HEK293 (cell line): ENCODE results near the gene BPI.

Experiments
- CTCF ChIA-PET: fragments of 350-600 bp; formaldehyde crosslinking; extraction: SDS; loops from one replicate; lab custom pipeline; 2021; ENCODE audit warnings: antibody characterized with exemption; lab: Yijun Ruan, JAX
- POLR2A ChIA-PET: fragments of 300-600 bp; formaldehyde crosslinking; extraction: SDS; loops from one replicate; lab custom pipeline; 2020; ENCODE audit warnings: antibody characterized with exemption, inconsistent platforms; lab: Yijun Ruan, JAX
- H3K27ac ChIP-seq: fragments of 200-500 bp; sonication (Bioruptor generic); 2 replicates; pipeline ENCODE4 v1.5.1; 2014; ENCODE audit warnings: low read depth, low read length, control low read depth, inconsistent platforms; ENCODE audit errors: extremely low read depth
- H3K36me3 ChIP-seq, 2 experiments: fragments of 200-500 bp in 1 of 2; sonication (Bioruptor generic) in 1 of 2; 1 replicate in 1 of 2; 2 replicates in 1 of 2; pipeline ENCODE4 v1.5.1; 2014 to 2017; ENCODE audit warnings: inconsistent platforms in 2 of 2, low read length in 2 of 2; ENCODE audit not compliant: control insufficient read depth in 2 of 2, insufficient read depth in 1 of 2
- H3K4me1 ChIP-seq: fragments of 200-500 bp; sonication (Bioruptor generic); 2 replicates; pipeline ENCODE4 v1.5.1; 2014; ENCODE audit warnings: mild to moderate bottlenecking, low read length, inconsistent platforms; ENCODE audit not compliant: control insufficient read depth, insufficient read depth
- H3K4me3 ChIP-seq: 2 replicates; pipeline ENCODE4 v1.5.1; 2011; ENCODE audit warnings: low read depth, mild to moderate bottlenecking, control low read depth, low read length, moderate library complexity
- H3K9me3 ChIP-seq: fragments of 200-500 bp; sonication (Bioruptor generic); 2 replicates; pipeline ENCODE4 v1.5.1; 2014; ENCODE audit warnings: low read depth, low read length, inconsistent platforms; ENCODE audit not compliant: control insufficient read depth, insufficient read depth
- GLIS1 ChIP-seq: fragments of 450-650 bp; formaldehyde crosslinking; IDR thresholded peaks from 2 replicates; pipeline ENCODE4 v1.5.1; 2016; ENCODE audit warnings: missing biosample characterization, missing genetic modification characterization
- KLF1 ChIP-seq: fragments of 450-650 bp; formaldehyde crosslinking; IDR thresholded peaks from 2 replicates; pipeline ENCODE4 v1.5.1; 2016; ENCODE audit warnings: missing biosample characterization, missing genetic modification characterization
- PATZ1 ChIP-seq: fragments of 450-650 bp; formaldehyde crosslinking; IDR thresholded peaks from 2 replicates; pipeline ENCODE4 v1.5.1; 2016; ENCODE audit warnings: missing biosample characterization, missing genetic modification characterization
- PRDM1 ChIP-seq: fragments of 450-650 bp; formaldehyde crosslinking; IDR thresholded peaks from 2 replicates; pipeline ENCODE4; 2016; ENCODE audit warnings: missing biosample characterization, missing genetic modification characterization
- SP2 ChIP-seq: fragments of 450-650 bp; formaldehyde crosslinking; IDR thresholded peaks from 2 replicates; pipeline ENCODE4 v1.5.1; 2016; ENCODE audit warnings: missing biosample characterization, missing genetic modification characterization
- ZBTB10 ChIP-seq: fragments of 450-650 bp; formaldehyde crosslinking; IDR thresholded peaks from 2 replicates; pipeline ENCODE4 v1.5.1; 2016; ENCODE audit warnings: missing biosample characterization, missing genetic modification characterization
- ZEB2 ChIP-seq: fragments of 450-650 bp; formaldehyde crosslinking; IDR thresholded peaks from 2 replicates; pipeline ENCODE4 v1.5.1; 2016; ENCODE audit warnings: missing biosample characterization, missing genetic modification characterization
- ZFHX2 ChIP-seq: fragments of 450-650 bp; formaldehyde crosslinking; conservative IDR thresholded peaks from 2 replicates; pipeline ENCODE4 v1.5.1; 2016; ENCODE audit warnings: missing biosample characterization, missing genetic modification characterization
- ZNF133 ChIP-seq: fragments of 450-650 bp; formaldehyde crosslinking; IDR thresholded peaks from 2 replicates; pipeline ENCODE4 v1.5.1; 2016; ENCODE audit warnings: missing biosample characterization, missing genetic modification characterization
- ZNF138 ChIP-seq: fragments of 450-650 bp; formaldehyde crosslinking; IDR thresholded peaks from 2 replicates; pipeline ENCODE4 v1.5.1; 2016; ENCODE audit warnings: missing biosample characterization, missing genetic modification characterization, borderline replicate concordance
- ZNF157 ChIP-seq: fragments of 450-650 bp; formaldehyde crosslinking; IDR thresholded peaks from 2 replicates; pipeline ENCODE4 v1.5.1; 2016; ENCODE audit warnings: missing biosample characterization, missing genetic modification characterization
- ZNF16 ChIP-seq: fragments of 450-650 bp; formaldehyde crosslinking; IDR thresholded peaks from 2 replicates; pipeline ENCODE4 v1.5.1; 2016; ENCODE audit warnings: low read depth, missing biosample characterization, missing genetic modification characterization
- ZNF202 ChIP-seq: fragments of 450-650 bp; formaldehyde crosslinking; IDR thresholded peaks from 2 replicates; pipeline ENCODE4 v1.5.1; 2016; ENCODE audit warnings: missing biosample characterization, missing genetic modification characterization, borderline replicate concordance
- ZNF221 ChIP-seq: fragments of 450-650 bp; formaldehyde crosslinking; IDR thresholded peaks from 2 replicates; pipeline ENCODE4 v1.5.1; 2017; ENCODE audit warnings: missing biosample characterization, missing genetic modification characterization, borderline replicate concordance
- ZNF394 ChIP-seq: fragments of 450-650 bp; formaldehyde crosslinking; IDR thresholded peaks from 2 replicates; pipeline ENCODE4 v1.5.1; 2016; ENCODE audit warnings: missing biosample characterization, missing genetic modification characterization, mild to moderate bottlenecking, moderate library complexity, borderline replicate concordance
- ZNF404 ChIP-seq: fragments of 450-650 bp; formaldehyde crosslinking; IDR thresholded peaks from 2 replicates; pipeline ENCODE4 v1.5.1; 2017; ENCODE audit warnings: missing biosample characterization, missing genetic modification characterization
- ZNF433 ChIP-seq: fragments of 450-650 bp; formaldehyde crosslinking; IDR thresholded peaks from 2 replicates; pipeline ENCODE4 v1.5.1; 2016; ENCODE audit warnings: missing biosample characterization, missing genetic modification characterization, low read depth
- ZNF510 ChIP-seq: fragments of 450-650 bp; formaldehyde crosslinking; IDR thresholded peaks from 2 replicates; pipeline ENCODE4 v1.5.1; 2018; ENCODE audit warnings: mild to moderate bottlenecking, missing genetic modification characterization, missing biosample characterization; ENCODE audit not compliant: insufficient replicate concordance
- ZNF548 ChIP-seq: fragments of 450-650 bp; formaldehyde crosslinking; IDR thresholded peaks from 2 replicates; pipeline ENCODE4 v1.5.1; 2016; ENCODE audit warnings: missing biosample characterization, missing genetic modification characterization
- ZNF585B ChIP-seq: fragments of 450-650 bp; formaldehyde crosslinking; IDR thresholded peaks from 2 replicates; pipeline ENCODE4 v1.5.1; 2016; ENCODE audit warnings: missing biosample characterization, missing genetic modification characterization
- ZNF596 ChIP-seq: fragments of 450-650 bp; IDR thresholded peaks from 2 replicates; pipeline ENCODE4 v1.5.0; 2018; ENCODE audit warnings: missing biosample characterization, mild to moderate bottlenecking, missing genetic modification characterization, moderate library complexity
- ZNF658 ChIP-seq: fragments of 450-650 bp; formaldehyde crosslinking; IDR thresholded peaks from 2 replicates; pipeline ENCODE4; 2016; ENCODE audit warnings: missing biosample characterization, missing genetic modification characterization
- ZNF792 ChIP-seq: fragments of 450-650 bp; formaldehyde crosslinking; IDR thresholded peaks from 2 replicates; pipeline ENCODE4 v1.5.1; 2016; ENCODE audit warnings: missing biosample characterization, missing genetic modification characterization
- ZNF830 ChIP-seq: fragments of 450-650 bp; IDR thresholded peaks from 2 replicates; pipeline ENCODE4 v1.5.0; 2018; ENCODE audit warnings: missing biosample characterization, missing genetic modification characterization, low read depth, mild to moderate bottlenecking, moderate library complexity
- ZSCAN30 ChIP-seq: fragments of 450-650 bp; IDR thresholded peaks from 2 replicates; pipeline ENCODE4 v1.5.1; 2018; ENCODE audit warnings: missing biosample characterization, mild to moderate bottlenecking, missing genetic modification characterization, moderate library complexity
- TF ChIP-seq, protein P1 (sequence below): fragments of 450-650 bp; formaldehyde crosslinking; IDR thresholded peaks from 2 replicates; pipeline ENCODE4 v1.5.1; 2016; ENCODE audit warnings: missing biosample characterization, missing genetic modification characterization, low read depth
- TF ChIP-seq, protein P2 (sequence below): fragments of 450-650 bp; formaldehyde crosslinking; IDR thresholded peaks from 2 replicates; pipeline ENCODE4 v1.5.1; 2016; ENCODE audit warnings: missing biosample characterization, missing genetic modification characterization, low read depth
- TF ChIP-seq, protein P3 (sequence below): fragments of 450-650 bp; IDR thresholded peaks from 2 replicates; pipeline ENCODE4 v1.5.1; 2018; ENCODE audit warnings: missing biosample characterization, mild to moderate bottlenecking, missing genetic modification characterization

The BPI gene

GRCh38 chr20:38317422-38317821 lies 13.5 kb downstream of the BPI start (continued):
- TF ChIP-seq ZNF792 (no peak), ZNF202 (tag by site-specific recombination) (no peak), ZEB2 (tag by site-specific recombination) (no peak), ZNF157 (tag by site-specific recombination) (no peak), ZNF585B (tag by site-specific recombination) (no peak), ZNF133 (tag by site-specific recombination) (no peak), PATZ1 (tag by site-specific recombination) (no peak), PRDM1 (tag by site-specific recombination) (no peak), KLF1 (tag by site-specific recombination) (no peak), ZNF394 (no peak), ZNF658 (tag by site-specific recombination) (no peak), ZNF510 (tag by site-specific recombination) (no peak)
- TF ChIP-seq, protein P1, sequence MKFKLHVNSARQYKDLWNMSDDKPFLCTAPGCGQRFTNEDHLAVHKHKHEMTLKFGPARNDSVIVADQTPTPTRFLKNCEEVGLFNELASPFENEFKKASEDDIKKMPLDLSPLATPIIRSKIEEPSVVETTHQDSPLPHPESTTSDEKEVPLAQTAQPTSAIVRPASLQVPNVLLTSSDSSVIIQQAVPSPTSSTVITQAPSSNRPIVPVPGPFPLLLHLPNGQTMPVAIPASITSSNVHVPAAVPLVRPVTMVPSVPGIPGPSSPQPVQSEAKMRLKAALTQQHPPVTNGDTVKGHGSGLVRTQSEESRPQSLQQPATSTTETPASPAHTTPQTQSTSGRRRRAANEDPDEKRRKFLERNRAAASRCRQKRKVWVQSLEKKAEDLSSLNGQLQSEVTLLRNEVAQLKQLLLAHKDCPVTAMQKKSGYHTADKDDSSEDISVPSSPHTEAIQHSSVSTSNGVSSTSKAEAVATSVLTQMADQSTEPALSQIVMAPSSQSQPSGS (tag by site-specific recombination): no peak

- POLR2A ChIA-PET: no interaction called here
- H3K9me3 ChIP-seq: no peaks in the 10 kb centered on the region
- H3K4me1 ChIP-seq: no peaks in the 10 kb centered on the region
- H3K36me3 ChIP-seq: no peaks in the 10 kb centered on the region
- H3K4me3 ChIP-seq: no peak overlapping the region
- CTCF ChIA-PET: interaction anchor here (0.7 to 0.8 kb wide), 3 partner anchors 34 to 338 kb away, joined by 4 to 5 read pairs (median 4); no protein-coding TSS in a partner anchor
- H3K27ac ChIP-seq: no peak overlapping the region
- TF ChIP-seq ZNF548 (tag by site-specific recombination): no peak
- TF ChIP-seq ZNF433: no peak
- TF ChIP-seq, protein P2, sequence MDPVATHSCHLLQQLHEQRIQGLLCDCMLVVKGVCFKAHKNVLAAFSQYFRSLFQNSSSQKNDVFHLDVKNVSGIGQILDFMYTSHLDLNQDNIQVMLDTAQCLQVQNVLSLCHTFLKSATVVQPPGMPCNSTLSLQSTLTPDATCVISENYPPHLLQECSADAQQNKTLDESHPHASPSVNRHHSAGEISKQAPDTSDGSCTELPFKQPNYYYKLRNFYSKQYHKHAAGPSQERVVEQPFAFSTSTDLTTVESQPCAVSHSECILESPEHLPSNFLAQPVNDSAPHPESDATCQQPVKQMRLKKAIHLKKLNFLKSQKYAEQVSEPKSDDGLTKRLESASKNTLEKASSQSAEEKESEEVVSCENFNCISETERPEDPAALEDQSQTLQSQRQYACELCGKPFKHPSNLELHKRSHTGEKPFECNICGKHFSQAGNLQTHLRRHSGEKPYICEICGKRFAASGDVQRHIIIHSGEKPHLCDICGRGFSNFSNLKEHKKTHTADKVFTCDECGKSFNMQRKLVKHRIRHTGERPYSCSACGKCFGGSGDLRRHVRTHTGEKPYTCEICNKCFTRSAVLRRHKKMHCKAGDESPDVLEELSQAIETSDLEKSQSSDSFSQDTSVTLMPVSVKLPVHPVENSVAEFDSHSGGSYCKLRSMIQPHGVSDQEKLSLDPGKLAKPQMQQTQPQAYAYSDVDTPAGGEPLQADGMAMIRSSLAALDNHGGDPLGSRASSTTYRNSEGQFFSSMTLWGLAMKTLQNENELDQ (tag by site-specific recombination): no peak
- no peak for TF ChIP-seq ZSCAN30 (tag by site-specific recombination)
- TF ChIP-seq ZFHX2 (tag by site-specific recombination): no peak
- no peak for TF ChIP-seq ZNF157 (tag by site-specific recombination)
- TF ChIP-seq ZNF221 (tag by site-specific recombination): no peak
- no peak for TF ChIP-seq ZNF138 (tag by site-specific recombination)
- TF ChIP-seq ZNF16: no peak
- TF ChIP-seq, protein P3, sequence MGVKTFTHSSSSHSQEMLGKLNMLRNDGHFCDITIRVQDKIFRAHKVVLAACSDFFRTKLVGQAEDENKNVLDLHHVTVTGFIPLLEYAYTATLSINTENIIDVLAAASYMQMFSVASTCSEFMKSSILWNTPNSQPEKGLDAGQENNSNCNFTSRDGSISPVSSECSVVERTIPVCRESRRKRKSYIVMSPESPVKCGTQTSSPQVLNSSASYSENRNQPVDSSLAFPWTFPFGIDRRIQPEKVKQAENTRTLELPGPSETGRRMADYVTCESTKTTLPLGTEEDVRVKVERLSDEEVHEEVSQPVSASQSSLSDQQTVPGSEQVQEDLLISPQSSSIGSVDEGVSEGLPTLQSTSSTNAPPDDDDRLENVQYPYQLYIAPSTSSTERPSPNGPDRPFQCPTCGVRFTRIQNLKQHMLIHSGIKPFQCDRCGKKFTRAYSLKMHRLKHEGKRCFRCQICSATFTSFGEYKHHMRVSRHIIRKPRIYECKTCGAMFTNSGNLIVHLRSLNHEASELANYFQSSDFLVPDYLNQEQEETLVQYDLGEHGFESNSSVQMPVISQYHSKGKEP (tag by site-specific recombination): no peak
- TF ChIP-seq ZNF596 (tag by site-specific recombination): no peak
- TF ChIP-seq ZBTB10 (tag by site-specific recombination): no peak
- TF ChIP-seq SP2: no peak
- no peak for TF ChIP-seq ZNF830
- no peak for TF ChIP-seq ZNF404 (tag by site-specific recombination)
- TF ChIP-seq PRDM1 (tag by site-specific recombination): no peak
- no peak for TF ChIP-seq GLIS1 (tag by site-specific recombination)
Observed at GRCh38 chr20:38320221-38320620, 16.3 kb downstream of the BPI start.
